A172 (cell line): ENCODE results near the gene CDCA7L. TPM values are rescaled to one million over a fixed set of nuclear protein-coding genes. Genes with fewer than 3 reads are reported as not detected.
"Not testable (repeated sequence)": the region's sequence is repeated elsewhere in the genome, so short reads cannot be mapped to it uniquely, and the experiment has no call there.

Experiments used
- DNase-seq: peaks from one replicate; pipeline ENCODE4 v3.0.0-alpha.2; 2015; ENCODE audit warnings: low spot score
- total RNA-seq: library from RNA; depleted of rRNA; stranded (reverse); fragments of >200 nt; shearing (Covaris generic); gene quantifications from 2 replicates; pipeline ENCODE4 v1.2.3, GENCODE V29; 2014

CDCA7L gene
- total RNA-seq, 1 experiment from 2014 or later, result 100 TPM

DNA sequence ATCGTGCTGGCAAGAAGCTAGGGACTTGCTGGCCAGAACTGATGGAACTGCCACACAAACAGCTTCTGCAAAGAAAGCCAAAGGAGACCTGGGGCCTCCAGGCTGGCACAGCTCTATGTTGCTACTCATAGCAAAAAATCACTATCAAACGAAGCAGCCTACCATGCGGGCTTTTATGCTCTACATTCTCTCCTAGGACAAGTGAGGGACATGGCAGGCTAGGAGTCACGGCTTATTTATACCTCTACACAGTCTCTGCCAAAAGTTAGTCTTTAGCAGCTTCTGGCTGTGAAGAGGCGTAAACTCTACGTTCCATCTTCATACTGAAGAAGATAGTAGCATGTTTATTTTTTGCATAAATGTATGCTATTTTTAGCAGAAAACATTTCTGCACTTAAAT lies 35.4 kb downstream of the CDCA7L start:
- no peak for DNase-seq

DNA sequence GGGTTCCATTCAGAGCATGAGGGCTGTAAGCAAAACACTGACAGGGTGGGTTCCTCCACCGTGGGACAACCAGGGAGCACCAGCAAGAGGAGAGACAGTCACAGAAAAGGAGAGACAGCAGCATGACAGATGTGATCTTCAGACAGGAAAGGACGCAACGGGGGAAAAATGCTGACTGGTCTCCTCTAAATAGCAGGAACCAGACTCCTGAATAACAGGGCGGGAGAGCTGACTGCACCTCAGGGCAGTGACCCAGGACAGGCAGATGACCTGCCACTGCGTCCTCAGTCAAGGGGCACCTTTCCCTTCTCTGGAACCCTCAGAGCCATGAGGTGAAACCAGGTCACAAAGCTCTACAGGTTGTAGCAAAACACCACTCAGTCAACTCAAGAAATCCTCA lies 37.0 kb downstream of the CDCA7L start:
- no peak for DNase-seq

DNA sequence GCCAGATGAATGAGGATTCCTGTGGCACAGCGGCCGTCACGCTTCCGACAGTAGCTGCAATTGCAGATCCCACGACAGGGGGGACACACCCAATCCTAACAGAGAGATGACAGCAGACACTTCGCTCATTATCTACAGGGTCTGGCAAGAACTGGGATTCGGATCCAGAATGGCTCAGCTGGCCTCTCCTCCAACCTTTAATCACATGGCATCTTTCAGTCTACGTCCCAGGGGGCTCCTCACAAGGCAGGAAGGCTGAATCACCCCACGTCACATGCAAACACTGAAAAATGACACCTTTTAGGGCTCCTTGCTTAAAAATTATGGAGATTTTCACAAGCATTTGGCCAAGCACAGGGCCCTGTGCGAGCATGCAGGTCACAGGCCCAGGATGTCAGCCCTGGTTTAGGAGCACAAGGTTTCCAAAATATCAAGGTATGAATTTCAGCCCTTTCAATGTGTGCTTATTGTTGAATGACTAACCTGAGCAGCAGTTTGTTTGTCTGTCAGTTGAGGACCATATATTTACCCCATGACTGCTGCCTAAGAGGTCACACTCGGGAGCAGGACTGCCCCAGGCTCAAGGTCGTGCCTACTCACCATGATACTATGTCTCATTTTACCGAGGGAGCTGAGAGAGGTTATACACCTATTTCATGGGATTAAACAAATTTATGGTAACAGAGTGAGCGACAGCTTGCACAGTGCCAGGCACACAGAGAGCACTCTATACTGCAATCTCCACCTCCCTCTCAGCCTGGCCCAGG lies 42.5 kb downstream of the CDCA7L start:
- peak; percentile 12 for DNase-seq

- peak; percentile 26 for DNase-seq
Measured at GRCh38 chr7:21902240-21902639, 43.5 kb downstream of the CDCA7L start.

GRCh38 chr7:21898265-21898930 lies 47.3 kb downstream of the CDCA7L start:
- DNase-seq, result no peak

GRCh38 chr7:21893401-21893800 lies 52.3 kb downstream of the CDCA7L start:
- no peak for DNase-seq

DNA sequence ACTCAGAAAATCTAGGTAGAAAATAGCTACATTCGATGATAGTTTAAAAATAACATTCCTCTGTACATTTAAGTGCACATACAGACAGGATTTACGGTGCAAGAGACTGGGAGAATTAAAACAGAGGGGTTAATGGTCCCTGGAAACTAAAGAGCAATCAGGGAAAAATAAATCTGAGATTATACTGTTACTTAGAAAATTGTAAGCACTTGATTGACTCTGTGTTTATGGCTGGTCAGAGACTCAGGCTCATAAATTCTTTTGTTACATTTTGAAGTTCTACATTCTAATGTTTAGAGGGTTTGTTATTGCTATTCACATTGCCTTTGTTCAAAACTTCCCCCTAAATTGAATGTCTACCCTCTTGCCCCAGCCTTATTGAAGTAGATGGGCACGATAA lies 54.4 kb downstream of the CDCA7L start:
- DNase-seq, result no peak

DNA sequence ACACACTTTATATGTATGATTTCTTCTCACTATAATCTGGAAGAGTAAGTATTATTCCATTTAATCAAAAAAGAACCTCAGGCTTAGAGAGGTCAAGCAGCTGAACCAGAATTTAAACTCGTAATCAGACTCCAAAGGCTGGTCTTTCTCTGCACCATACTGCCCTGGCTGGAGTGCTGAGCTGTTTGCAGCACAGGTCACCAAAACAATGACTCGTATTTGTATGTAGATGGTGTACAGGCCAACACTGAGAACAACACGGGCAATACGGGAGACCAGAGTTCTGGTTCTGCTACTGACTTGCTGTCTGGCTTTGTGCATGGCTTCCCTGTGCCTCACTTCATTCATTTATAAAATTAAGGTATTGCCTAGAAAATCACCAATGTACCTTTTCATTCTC lies 57.9 kb downstream of the CDCA7L start:
- no peak for DNase-seq

DNA sequence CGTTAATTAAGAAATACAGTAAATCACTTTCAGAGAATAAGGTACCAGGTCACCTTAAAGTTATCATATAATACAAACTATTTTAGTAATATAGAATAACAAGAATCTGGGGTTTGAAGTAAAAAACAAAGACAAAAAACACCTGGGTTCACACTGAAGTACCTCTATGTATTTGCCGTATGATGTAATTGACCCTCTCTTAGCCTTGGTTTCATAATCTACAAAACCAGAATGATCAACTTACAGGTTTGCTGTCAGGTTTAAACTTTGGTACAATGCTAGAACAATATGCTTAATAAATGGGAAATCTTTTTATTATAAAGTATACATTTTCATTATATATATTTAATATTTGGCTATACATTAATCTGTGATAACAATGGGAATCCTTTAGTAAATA lies 58.3 kb downstream of the CDCA7L start:
- no peak for DNase-seq

DNA sequence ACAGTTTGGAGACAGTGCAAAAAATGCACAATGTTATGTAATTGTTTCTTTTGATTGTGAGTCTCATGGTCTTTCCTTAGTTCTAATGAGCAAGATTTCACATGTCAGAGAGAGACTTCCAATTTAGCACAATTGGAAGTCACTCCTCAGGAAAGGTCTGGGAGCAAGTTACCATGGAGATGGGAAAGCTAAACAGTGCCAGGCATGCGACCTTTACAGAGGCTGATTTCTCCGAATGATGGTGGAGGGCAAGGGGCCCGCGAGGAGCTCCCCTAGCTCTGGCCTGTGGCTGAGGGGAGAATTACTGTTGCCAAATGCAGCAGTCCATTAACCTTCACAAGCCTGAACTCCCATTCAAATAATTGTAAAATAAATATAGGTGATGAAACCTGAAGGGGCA lies 59.3 kb downstream of the CDCA7L start:
- no peak for DNase-seq

GRCh38 chr7:21884496-21884895 lies 61.2 kb downstream of the CDCA7L start:
- DNase-seq, result no peak

DNA sequence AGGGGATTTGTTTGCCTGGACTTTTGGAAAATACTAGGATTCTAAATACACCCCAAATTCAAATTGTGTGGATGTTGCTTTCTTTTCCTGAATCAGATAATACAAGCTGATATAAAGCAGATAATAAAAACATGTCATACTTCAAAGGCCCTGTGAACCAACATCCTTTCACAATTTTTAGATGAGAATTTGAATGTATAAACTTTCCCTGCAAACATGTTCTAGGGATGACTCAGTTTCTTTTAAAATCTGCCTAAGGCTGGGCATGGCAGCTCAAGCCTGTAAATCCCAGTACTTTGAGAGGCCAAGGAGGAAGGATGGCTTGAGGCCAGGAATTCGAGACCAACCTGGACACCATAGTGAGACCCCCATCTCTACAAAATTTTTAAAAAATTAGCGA lies 62.2 kb downstream of the CDCA7L start:
- DNase-seq, result not testable (repeated sequence)

GRCh38 chr7:21883069-21883468 lies 62.6 kb downstream of the CDCA7L start:
- no peak for DNase-seq

DNA sequence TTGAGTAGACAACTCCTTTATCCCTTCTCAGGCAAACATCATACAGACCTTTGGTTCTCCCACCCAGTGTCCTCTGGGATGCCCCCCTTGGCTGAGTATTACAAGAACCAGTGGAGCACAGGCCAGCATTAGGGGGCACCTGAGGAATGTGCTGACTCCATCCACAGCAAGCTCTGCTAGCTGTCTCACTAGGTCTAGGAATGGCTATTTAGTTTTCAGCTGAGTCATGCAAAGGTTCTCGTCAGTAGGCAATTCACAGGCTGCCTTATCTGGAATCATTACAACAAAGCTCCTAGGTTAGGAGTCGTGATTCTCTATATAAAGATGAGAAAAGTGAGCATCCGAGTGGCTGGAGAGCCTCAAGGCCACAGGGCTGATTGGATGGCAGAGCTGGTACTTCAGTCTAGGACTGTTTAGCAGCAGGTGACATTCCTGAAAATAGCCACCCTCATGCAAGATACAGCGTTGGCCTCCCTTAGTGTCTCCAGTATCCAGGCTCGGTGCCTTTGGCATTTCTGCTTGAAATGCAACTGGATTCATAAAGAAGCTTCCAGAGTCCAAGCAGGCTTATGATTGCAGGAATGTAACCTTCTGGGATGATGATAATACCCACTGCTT lies 75.8 kb downstream of the CDCA7L start:
- DNase-seq, result peak; percentile 42

- no peak for DNase-seq
Measured at GRCh38 chr7:21868576-21868850, 77.2 kb downstream of the CDCA7L start.

- DNase-seq, result no peak
Measured at GRCh38 chr7:21867816-21868575, 77.7 kb downstream of the CDCA7L start.

DNA sequence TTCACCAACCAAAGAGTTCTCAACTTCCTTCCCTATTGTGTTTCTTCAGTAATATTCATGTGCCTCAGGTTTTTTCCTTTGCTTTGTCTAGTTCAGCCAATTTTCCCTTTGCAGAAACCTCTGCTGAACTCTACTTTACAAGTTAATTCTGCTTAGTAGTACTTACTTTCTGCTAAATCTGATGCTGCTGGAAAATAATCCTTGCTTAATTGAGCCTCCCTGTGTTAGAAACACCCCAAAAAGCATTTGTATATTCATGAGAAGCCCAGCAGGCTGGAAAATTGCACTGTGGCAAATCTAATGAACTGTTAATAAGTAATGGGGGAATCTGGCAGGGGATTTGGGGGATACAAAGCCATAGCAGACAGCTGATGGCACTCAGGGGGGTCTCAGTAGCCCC lies 78.5 kb downstream of the CDCA7L start:
- no peak for DNase-seq

DNA sequence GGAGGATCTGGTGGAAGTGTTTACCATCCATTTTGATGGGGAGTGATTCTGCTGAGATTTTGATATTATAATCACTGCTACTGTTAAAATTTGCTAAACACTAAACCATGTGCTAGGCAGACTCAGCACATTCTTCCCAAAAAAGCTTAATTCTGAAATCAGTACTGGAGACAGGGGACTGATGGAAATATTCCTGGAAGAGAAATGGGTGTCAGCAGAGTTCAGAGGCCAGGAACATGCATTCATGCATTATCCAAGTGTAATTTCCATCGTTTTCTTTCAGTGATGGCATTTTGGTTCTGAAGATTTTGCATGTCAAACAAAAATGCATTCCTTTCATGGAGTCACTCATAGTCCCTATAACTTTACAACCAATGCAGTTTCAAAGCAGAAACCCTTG lies 79.0 kb downstream of the CDCA7L start:
- DNase-seq, result no peak

GRCh38 chr7:21865631-21866204 lies 80.0 kb downstream of the CDCA7L start:
- DNase-seq, result peak; percentile 80

DNA sequence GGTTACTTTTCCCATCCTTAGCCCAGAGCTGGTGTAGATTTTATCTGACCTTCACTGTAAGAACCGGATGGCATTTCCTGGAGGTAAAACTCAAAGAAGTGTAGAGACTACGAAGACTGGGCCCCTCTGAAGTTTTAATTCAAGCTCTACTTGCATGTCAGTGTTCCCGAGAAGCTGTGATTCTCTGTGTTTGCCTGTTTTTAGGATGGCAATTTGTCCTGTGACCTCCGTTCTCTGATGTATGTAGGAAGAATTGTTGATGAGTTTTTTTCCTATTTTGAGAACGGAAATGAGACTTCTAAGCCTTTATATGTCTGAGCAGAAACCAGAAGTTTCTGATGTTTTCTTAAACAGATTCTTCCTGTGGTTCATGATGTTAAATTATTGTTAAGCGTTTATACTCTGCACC lies 94.1 kb downstream of the CDCA7L start:
- DNase-seq, result no peak
